Activated T-helper 1 cell treated with Interleukin-2 at 50 U/mL for 16 hours (primary cell): ENCODE results near the gene UMPS.

Source experiments
- DNase-seq: peaks from one replicate; pipeline ENCODE4 v3.0.0-alpha.2; 2020; ENCODE audit warnings: low read depth

UMPS gene

GRCh38 chr3:124730129-124730940 lies at the start of gene UMPS:
Gene UMPS (plus strand): TSS chr3:124730452. CDS start chr3:124730472, 20 bp downstream.
- DNase-seq = peak; percentile 85

- DNase-seq = no peak
Measured at GRCh38 chr3:124680521-124680920, 49.7 kb upstream of the UMPS start.

- DNase-seq = no peak
Measured at GRCh38 chr3:124682263-124682662, 48.0 kb upstream of the UMPS start.

- DNase-seq = no peak
Measured at GRCh38 chr3:124684459-124684858, 45.8 kb upstream of the UMPS start.

GRCh38 chr3:124685067-124685466 lies 45.2 kb upstream of the UMPS start:
- DNase-seq = no peak

GRCh38 chr3:124685481-124685880 lies 44.8 kb upstream of the UMPS start:
- no peak for DNase-seq

GRCh38 chr3:124686028-124686670 lies 44.1 kb upstream of the UMPS start:
- DNase-seq = no peak

GRCh38 chr3:124688581-124689454 lies 41.4 kb upstream of the UMPS start:
- DNase-seq = peak; percentile 44

- DNase-seq = no peak
Measured at GRCh38 chr3:124691599-124691998, 38.7 kb upstream of the UMPS start.

GRCh38 chr3:124694486-124694885 lies 35.8 kb upstream of the UMPS start:
- DNase-seq = no peak

GRCh38 chr3:124695369-124695768 lies 34.9 kb upstream of the UMPS start:
- no peak for DNase-seq

- no peak for DNase-seq
Measured at GRCh38 chr3:124696006-124696405, 34.2 kb upstream of the UMPS start.

- DNase-seq = no peak
Measured at GRCh38 chr3:124697302-124697701, 33.0 kb upstream of the UMPS start.

GRCh38 chr3:124698030-124698770 lies 32.1 kb upstream of the UMPS start:
- DNase-seq = no peak

- no peak for DNase-seq
Measured at GRCh38 chr3:124699051-124699450, 31.2 kb upstream of the UMPS start.

GRCh38 chr3:124699686-124700396 lies 30.4 kb upstream of the UMPS start:
- DNase-seq = no peak

GRCh38 chr3:124700880-124701684 lies 29.2 kb upstream of the UMPS start:
- DNase-seq = no peak

- DNase-seq = no peak
Measured at GRCh38 chr3:124701687-124702086, 28.6 kb upstream of the UMPS start.

- DNase-seq = no peak
Measured at GRCh38 chr3:124702950-124703349, 27.3 kb upstream of the UMPS start.

- DNase-seq = no peak
Measured at GRCh38 chr3:124705552-124705951, 24.7 kb upstream of the UMPS start.
